Left lobe of liver (tissue), 2 donors: ENCODE measurements around the gene GPX4. TPM values are rescaled to one million over a fixed set of nuclear protein-coding genes. Genes with fewer than 3 reads are reported as not detected.

ENCODE experiments used
- ATAC-seq: fragments of 200-7000 bp; cut with Tn5 transposase; one replicate; pipeline ENCODE4 v1.9.1; 2020; ENCODE audit warnings: mild to moderate bottlenecking, moderate library complexity
- DNase-seq: peaks from one replicate; pipeline ENCODE4 v3.0.0-alpha.2; 2020; ENCODE audit warnings: low spot score
- total RNA-seq: library from RNA; stranded (reverse); gene quantifications from one replicate; pipeline ENCODE4 v1.2.1, GENCODE V29; 2021
- donor health status: DM: no; HTN: no; CAD: no; lungs with moderate emphysema.
- donor health status: DM: no; HTN: yes; CAD: no.

Gene GPX4
- total RNA-seq, 1 donor from 2014 or later, result 247 TPM

DNA sequence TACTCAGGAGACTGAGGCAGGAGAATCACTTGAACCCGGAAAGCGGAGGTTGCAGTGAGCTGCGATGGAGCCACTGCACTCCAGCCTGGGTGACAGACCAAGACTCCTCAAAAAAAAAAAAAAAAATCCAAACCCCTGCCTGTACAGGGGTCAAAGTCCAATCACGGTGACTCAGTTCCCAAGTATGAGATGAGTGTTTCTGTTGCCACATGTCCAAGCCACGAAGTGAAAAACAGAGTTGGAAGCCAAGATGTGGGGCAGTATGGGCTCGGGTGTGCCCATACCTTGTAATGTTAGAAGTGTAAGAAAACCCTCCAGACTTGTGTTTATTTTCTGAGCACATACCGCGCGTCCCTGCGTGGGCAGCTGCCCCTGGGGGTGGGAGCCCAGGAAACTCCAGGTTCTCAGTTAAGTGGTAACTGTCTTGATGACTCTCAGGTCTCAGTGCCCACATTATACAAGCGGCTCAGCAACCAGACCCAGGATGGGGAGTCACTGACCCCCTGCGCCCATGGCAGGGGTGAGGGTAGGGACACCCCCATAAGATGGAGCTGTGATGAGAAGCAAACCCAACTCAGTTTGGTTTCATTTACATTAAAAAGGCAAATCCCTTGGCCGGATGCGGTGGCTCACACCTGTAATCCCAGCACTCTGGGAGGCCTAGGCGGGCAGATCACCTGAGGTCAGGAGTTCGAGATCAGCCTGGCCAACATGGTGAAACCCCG, 1.2 kb upstream of the GPX4 start:
- DNase-seq (no peak), ATAC-seq (no peak)

DNA sequence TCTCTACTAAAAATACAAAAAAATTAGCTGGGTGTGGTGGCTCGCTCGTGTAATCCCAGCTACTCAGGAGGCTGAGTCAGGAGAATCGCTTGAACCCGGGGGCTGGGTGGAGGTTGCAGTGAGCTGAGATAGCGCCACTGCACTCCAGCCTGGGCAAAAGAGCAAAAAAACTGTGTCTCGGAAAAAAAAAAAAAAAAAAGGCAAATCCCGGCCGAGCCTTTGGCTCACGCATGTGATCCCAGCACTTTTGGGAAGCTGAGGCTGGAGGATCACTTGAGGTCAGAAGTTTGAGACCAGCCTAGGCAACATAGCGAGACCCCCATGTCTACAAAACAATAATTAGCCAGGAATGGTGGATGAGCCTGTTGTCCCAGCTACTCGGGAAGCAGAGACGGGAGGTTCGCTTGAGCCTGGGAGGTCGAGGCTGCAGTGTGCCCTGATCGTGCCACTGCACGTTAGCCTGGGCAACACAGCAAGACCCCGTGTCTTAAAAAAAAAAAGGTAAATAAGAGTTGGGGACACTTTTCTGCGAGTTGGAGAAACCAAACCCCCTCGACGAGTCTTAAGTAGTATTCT, 574 bp upstream of the GPX4 start:
- ATAC-seq, result no peak
- DNase-seq, result no peak

DNA sequence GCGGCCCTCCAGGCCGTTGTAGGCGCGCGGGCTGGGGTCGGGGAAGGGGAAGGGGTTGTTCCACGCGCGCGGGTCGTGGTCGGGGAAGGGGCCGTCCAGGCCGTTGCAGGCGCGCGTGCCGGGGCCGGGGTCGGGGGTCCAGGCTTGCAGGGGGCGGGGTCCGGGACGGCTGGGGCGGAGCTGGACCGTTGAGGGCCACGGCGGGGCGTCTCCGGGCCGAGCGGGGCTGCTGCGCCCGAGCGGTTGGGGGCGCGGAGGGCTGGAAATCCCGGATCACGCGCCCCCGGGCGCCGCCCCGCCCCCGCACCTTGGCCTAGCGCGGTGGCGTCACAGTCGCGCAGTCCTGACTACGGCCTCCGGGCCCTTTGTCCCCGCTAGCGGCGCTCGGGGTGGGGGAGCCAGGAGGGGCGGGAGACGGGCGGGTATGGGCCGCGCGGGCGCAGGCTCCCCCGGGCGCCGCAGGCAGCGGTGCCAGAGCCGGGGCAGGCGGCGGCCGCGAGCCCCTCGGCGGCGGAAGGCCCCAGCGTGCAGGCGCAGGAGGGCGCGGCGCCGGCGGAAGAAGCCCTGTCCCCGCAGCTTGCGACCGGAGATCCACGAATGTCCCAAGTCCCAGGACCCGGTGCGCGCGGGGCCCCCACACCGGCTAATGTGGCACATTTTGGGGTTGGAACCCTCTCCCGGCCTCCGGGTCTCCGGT, 665 bp downstream of the GPX4 start:
- peak; percentile 61 for ATAC-seq
- peak; percentile 87 for DNase-seq

DNA sequence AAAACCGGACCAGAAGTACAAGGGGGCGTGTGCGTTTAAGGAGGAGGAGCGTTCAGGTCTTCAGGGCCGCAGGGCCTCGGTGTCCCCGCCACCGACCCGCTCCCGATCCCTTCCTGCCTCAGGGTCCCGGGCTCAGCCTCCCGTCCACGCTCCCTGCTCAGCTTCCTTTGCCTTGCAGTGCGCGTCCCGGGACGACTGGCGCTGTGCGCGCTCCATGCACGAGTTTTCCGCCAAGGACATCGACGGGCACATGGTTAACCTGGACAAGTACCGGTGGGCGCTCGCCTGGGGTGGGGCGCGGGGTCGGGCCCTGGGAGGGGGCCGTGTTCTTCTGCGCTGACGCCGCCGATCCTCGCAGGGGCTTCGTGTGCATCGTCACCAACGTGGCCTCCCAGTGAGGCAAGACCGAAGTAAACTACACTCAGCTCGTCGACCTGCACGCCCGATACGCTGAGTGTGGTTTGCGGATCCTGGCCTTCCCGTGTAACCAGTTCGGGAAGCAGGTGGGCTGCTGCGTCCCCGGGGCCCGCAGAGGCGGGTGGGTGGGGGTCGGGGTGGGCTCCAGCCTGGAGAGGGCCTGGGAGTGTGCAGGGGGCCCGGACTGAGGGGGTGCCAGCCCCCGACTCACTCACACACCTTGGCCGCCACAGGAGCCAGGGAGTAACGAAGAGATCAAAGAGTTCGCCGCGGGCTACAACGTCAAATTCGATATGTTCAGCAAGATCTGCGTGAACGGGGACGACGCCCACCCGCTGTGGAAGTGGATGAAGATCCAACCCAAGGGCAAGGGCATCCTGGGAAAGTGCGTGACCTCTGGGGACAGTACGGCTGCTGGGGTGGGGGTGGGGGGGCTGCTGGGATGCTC, 1.4 kb downstream of the GPX4 start:
- ATAC-seq (no peak), DNase-seq (no peak)

DNA sequence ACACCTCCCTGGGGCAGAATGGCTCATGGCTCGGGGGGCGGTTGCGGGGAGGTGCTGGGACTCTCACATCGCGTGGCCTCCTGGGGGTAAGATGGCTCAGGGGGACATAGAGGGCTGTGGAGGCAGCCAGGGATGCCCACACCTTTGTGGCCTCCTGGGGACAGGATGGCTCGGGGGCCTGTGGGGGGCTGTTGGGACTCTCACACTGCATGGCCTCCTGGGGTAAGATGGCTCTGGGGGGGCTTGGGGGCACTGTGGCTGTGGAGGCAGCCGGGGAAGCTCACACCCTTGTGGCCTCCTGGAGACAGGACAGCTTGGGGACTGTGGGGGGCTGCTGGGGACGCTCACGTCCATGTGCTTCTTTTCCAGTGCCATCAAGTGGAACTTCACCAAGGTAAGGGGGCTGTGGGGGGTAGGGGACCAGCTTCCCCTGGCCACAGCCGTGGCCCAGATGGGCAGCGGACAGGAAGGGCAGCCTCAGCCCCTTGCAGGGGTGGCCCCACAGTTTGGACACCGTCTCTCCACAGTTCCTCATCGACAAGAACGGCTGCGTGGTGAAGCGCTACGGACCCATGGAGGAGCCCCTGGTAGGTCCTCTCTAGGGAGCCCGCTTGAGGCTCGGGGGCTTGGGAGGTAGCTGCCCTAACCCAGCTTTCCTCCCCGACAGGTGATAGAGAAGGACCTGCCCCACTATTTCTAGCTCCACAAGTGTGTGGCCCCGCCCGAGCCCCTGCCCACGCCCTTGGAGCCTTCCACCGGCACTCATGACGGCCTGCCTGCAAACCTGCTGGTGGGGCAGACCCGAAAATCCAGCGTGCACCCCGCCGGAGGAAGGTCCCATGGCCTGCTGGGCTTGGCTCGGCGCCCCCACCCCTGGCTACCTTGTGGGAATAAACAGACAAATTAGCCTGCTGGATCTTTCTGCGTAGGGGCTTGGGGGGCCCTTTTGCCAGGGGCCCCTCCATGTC, 2.4 kb downstream of the GPX4 start:
- ATAC-seq (no peak), DNase-seq (no peak)

DNA sequence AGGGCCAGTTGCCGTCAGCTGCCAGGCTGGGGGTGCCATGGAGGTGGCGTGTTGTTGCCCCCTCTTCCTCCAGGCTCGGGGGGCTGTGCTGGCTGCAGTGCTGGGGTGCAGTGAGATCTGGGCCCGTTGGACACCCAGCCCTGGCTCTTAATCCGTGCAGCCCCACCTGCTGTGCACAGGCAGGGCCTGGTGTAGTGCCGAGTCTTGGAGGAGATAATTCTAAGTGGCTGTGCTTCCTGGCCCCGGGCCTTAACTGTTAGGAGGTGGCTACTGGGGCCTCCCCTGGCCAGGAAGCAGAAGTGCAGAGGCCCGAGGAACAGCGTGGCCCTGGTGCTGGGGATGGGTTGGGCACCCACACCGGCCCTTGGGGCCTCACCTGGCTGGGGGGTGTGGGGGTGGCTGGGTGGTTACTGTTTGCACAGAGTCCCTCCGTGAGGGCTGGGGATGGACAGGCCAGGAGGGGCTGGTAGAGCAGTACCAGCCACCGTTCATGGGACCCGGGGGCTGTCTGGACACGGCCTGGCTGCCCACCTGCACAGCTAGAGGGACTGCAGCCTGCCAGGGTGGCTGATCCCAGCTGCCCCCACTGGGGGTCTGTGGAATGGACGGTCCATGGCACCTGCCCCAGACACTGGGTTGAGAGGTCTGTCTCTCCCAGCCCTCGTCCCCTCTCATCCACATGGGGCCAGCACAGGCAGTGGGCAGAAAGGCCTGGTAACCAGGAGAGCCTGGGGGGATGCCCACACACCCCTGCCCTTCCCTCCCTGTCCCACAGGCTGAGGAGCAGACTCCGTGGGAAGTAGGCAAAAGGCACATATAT, 3.3 kb downstream of the GPX4 start:
- no peak for DNase-seq
- ATAC-seq, result no peak

DNA sequence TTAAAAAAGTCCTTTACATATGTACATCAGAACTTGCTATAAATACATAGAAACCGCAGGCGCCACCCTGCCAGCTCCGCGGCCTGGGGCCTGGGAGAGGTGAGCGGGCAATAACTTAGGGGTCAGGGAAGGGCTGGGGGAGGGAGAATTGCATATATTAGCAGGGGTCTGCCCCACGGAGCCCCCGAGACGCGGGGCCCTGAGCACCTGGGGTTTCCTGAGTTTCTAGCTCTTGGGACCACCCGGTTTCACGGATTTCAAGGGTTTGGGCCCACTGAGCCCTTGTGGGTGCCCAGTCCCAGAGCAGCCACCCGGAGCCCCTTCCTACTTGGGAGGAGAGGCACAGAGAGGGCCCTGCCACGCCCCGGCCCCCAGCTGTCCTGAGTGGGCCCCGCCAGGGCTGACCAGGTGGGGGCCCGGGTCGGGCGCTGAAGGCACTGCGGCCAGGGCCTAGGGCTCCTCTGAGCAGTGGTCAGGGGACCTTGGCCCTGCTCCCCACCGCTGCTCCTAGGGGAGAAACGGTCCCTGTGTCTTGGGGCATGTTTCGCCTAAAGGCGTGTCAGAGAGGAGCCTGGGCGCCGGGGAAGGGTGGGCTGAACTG, 4.0 kb downstream of the GPX4 start:
- no peak for DNase-seq
- no peak for ATAC-seq

DNA sequence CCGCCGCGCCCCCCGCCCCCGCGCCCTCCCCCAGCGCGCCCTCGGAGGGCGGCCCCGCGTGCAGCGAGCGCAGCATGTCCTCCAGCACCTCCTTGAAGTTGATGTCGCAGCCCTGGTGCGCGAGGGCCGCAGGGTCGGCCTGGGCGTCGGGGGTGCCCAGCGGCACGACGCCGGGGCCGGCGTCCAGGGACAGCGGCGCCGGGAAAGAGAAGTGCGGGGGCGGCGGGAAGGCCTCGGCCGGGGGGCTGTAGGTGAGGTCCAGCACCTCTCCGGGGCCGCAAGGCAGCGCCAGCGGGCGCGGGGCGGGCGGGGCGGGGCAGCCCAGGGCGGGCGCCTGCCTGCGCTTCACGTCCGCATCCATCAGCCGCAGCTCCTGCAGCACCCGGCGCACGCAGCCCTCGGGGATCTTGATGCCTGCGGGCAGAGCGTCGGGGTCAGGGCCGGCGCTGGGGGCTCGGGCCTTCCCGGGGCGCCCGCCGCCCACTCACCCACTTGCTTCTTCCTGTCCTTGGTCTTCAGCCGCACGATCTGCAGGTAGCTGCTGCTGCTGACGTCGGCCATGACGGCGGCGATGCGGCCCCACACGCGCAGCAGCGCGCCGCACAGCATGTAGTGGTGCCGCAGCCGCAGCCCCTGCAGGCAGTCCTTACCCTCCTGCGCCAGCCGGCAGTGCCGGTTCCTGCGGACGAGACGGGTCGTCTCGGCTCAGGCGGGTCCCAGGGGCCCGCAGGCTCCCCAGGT, 4.7 kb downstream of the GPX4 start:
- no peak for ATAC-seq
- DNase-seq, result no peak

DNA sequence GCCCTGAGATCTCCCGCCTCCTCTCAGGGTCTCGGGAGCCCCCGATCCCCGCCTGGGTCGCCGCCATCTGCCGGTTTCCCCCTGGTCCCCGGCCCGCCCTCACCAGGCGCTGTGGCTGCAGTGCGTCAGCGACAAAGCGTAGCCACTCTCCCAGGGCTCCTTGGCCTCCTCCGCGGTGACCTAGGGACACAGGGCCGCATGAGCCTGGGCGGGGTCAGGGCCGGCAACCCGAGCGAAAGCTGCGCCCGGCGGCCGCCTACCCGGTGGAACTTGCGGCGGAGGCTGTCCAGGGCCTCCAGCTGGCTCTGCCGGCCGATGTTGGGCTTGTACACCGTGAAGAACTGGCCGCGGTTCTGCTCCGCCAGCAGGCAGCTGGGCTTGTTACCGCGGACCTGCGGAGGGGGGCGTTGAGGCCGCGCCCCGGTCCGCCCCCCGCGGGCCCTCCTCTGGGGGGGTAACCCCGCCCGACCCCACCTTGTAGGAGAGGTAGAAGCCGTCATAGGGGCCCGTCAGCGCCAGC, 5.3 kb downstream of the GPX4 start:
- no peak for ATAC-seq

DNA sequence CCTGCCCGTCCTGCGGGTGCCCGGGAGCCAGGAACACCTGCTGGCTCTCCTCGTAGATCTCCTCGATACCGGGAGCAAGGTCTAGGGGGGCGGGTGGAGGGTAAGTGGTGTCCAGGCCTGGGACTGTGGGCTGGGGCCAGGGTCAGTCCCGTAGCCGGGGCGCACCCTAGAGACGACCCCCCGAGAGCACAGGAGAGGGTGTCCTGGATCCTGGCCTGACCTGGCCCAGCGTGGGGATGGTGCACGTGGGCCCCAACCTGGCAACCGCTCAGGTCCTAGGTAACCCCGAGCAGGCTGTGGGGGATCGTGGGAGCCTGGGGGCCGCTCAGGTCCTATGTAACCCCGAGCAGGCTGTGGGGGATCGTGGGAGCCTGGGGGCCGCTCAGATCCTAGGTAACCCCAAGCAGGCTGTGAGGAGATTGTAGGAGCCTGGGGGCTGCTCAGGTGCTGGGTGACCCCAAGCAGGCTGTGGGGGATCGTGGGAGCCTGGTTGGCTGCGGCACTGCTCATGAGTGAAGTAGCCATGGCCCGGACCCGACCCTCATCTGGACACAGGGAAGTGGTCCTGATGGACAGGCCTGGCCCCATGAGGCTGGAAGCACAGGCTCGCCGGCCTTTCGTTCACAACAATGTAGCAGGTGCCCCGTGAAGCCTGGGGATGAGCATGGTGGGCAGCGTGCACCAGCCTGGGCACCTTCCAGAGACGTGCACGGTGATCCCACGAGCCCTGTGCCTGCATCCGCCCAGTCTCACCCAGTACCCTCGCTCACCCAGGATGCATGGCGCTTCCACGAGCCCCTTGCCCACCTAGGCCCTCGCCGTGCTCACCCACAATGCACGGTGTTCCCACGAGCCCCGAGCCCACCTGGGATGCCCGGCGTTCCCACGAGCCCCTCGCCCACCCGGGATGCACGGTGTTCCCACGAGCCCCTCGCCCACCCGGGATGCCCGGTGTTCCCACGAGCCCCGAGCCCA, 6.2 kb downstream of the GPX4 start:
- DNase-seq (no peak), ATAC-seq (no peak)

More for the DNA sequence above, 5.3 kb downstream of the GPX4 start:
- no peak for DNase-seq

DNA sequence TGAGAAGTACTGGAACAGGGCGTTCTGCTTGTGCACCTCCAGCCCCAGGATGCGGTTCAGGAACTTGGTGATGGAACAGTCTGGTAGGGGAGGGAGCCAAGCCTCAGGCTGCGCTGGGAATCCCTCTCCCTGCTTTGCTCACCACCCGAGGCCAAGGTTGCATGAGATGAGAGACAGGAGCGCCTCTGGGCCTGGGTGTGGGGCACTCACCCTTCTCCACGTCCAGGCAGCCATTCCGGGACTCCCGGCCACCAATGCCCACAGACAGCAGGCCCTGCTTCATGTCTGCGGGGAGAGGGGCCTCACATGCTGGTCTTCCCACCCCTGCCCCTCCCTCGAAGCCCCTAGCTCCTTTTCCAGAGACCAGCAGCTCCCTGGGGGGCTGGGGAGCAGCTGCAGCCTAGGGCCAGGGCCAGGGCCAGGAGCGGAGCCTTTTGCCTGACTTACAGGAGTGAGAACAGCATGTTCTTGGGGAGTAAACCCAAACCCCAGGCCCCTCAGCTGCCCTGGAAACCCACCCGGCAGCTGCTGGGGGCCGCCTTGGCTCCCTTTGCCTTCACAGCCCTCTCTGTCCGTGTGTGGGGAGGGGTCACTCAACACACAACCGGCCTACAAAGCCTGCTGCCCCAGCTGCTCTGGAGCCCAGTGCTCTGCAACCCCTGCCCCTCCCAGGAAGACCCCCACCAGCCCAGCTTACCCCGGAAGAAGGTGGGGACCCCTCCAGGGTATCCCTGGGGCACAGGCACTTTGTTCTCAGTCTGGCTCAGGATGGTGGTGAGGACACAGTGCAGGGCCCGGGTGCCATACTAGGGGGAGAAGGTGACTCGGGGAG, 7.2 kb downstream of the GPX4 start:
- DNase-seq (no peak), ATAC-seq (no peak)

DNA sequence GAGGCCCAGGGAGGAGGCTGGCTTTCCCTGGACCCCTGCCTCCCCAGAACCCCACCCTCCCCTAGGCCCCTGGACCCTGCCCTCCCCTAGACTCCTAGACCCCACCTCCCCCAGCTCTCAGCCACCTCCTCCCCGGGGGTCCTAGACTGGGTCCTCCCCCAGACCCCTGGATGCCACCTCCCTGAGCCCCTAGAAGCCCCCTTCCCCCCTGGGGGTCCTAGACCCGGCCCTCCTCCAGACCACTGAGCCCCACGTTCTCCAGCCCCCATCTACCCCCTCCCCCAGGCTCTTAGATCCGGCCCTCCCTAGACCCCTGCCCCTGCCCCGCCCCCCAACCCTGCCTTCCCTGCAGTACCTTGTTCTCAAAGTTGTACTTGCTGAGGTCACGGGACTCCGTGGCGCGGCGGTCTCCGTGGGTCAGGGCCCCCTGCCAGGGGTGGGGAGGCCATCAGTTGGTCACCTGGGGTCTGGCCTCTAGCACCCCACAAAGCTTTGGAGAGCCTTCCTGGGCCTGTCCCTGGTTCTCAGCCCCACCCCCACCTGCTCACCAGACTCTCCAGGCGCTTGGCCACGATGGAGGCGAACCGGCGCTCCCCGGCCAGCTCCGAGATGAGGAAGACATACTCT, 8.0 kb downstream of the GPX4 start:
- ATAC-seq, result no peak
- no peak for DNase-seq

DNA sequence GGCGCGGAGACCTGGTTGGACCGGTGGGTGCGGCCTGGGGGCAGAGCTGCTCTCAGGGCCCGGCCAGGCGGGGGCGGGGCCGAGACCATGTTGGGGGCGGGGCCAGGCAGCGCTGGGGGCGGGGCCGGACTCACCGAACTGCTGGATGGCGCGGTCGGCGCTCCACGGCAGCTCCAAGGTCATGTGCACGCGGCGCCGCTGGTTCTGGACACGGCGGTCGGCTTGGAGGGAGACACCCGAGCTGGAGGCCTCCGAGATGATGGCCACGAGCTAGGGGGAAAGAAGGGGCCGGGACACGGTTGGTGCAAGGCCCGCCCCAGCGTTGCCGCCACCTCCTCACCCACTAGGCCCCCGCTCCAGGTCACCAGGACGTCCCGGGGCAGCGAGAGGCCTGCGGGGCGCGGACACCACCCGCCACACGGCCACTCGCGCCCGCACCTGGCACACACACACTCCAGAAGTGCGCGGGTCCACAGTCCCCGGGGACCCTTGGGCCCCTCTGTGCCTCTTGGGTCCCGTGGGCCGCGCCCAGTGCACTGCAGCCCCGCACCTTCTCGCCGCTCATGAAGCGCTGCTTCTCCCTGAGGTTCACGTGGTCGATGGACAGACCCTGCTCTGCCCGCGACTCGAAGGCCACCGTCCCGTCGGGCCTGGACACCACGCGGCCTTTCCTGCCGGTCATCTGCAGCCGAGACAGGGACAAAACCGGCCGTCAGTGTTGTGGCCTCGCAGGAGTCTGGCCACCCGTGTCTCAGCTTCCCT, 8.7 kb downstream of the GPX4 start:
- no peak for DNase-seq
- ATAC-seq, result no peak
